ENCODE measurements around the gene NARF. TPM values are rescaled to one million over a fixed set of nuclear protein-coding genes. Genes with fewer than 3 reads are reported as not detected.

The NARF gene
- total and polyA plus RNA-seq, 2 donors (not counting 3 experiments of a cell fraction or from before 2014, with no cell fraction given), result 83.4 to 158 TPM

- Histone ChIP-seq H2AFZ (ENCODE audit: low read depth, low read length) (no peak overlapping the region), H3K4me3 (replicated peaks in 1 of 3; ENCODE audit: insufficient read depth in 1 of 3, low read depth in 1 of 3, low read length in 3 of 3) (no peak overlapping the region), H3K36me3 (ENCODE audit: control insufficient read depth in 2 of 2, extremely low read depth in 1 of 2, insufficient read depth in 2 of 2, low read length in 2 of 2) (peaks cover 6 to 56% of the 10 kb centered on the region in 2 experiments), H4K20me1 (replicated peaks; ENCODE audit: control insufficient read depth, extremely low read depth, insufficient read depth, low read length) (no peaks in the 10 kb centered on the region), H3K27me3 (ENCODE audit: control insufficient read depth in 2 of 2, insufficient read depth in 2 of 2, low read length in 2 of 2) (no peaks in the 10 kb centered on the region), H3K9me1 (replicated peaks; ENCODE audit: control insufficient read depth, extremely low read depth, insufficient read depth, low read length) (no peaks in the 10 kb centered on the region), H3K27ac (ENCODE audit: insufficient read depth, low read depth, low read length) (no peak overlapping the region), H3K4me1 (ENCODE audit: control insufficient read depth, extremely low read depth, insufficient read depth, low read length) (no peaks in the 10 kb centered on the region), H3K9me3 (replicated peaks; ENCODE audit: control insufficient read depth, insufficient read depth, low read length) (no peaks in the 10 kb centered on the region), H3K9ac (replicated peaks; ENCODE audit: extremely low read depth, insufficient read depth, low read length) (no peak overlapping the region), H3K4me2 (ENCODE audit: insufficient read depth, low read length) (no peak overlapping the region), H3K79me2 (ENCODE audit: control insufficient read depth, insufficient read depth, low read length) (no peaks in the 10 kb centered on the region)
- FAIRE-seq (no peak), DNase-seq (ENCODE audit: low read depth, low spot score) (no peak)
- TF ChIP-seq GATA2 (IDR thresholded peaks at IDR 0.05; ENCODE audit: insufficient read depth, insufficient read length, low read depth, low read length) (no peak), CTCF (IDR thresholded peaks at IDR 0.05; ENCODE audit: extremely low read depth in 1 of 2, insufficient read depth in 1 of 2, low read depth in 1 of 2, low read length in 2 of 2) (no peak), POLR2A (IDR thresholded peaks at IDR 0.05; ENCODE audit: low read depth, low read length) (no peak), EZH2 (IDR thresholded peaks at IDR 0.05; ENCODE audit: borderline replicate concordance, low read depth, low read length, severe bottlenecking) (no peak), JUN (IDR thresholded peaks at IDR 0.05; ENCODE audit: borderline replicate concordance, insufficient read depth, insufficient read length, low read depth) (no peak), MAX (IDR thresholded peaks at IDR 0.05; ENCODE audit: insufficient read depth, insufficient read length) (no peak), FOS (IDR thresholded peaks at IDR 0.05; ENCODE audit: borderline replicate concordance, insufficient read depth, low read length) (no peak), MYC (IDR thresholded peaks at IDR 0.05; ENCODE audit: low read depth, low read length) (no peak), POLR2AphosphoS5 (IDR thresholded peaks at IDR 0.05; ENCODE audit: insufficient read depth, low read depth, low read length) (no peak)
- dilution Hi-C loops (cut with MboI; ENCODE audit: extremely low pct_ligation_motif_present, low sequenced_read_pairs), result no loop called here
- ChIA-PET POLR2A (no interaction called here), CTCF (interaction anchor here (1.3 kb wide), 1 partner anchor 67 kb away, joined by 3 read pairs; no protein-coding TSS in a partner anchor)
- no TSS peak for BruUV-seq (replicated peaks)
- intact Hi-C loops (cut with micrococcal nuclease), result no loop called here
Observed at GRCh38 chr17:82483204-82483660, 24.7 kb downstream of the NARF start.

Measured in endothelial cell of umbilical vein (primary cell).